Hematopoietic multipotent progenitor cell treated with erythropoietin and hydrocortisone succinate and interleukin-3 and kit ligand, for 8 days (in vitro differentiated cells): Measurements from ENCODE around the gene E2F6.

Experiments
- DNase-seq: peaks from one replicate; pipeline ENCODE4 v3.0.0-alpha.2; 2015

Gene E2F6

DNA sequence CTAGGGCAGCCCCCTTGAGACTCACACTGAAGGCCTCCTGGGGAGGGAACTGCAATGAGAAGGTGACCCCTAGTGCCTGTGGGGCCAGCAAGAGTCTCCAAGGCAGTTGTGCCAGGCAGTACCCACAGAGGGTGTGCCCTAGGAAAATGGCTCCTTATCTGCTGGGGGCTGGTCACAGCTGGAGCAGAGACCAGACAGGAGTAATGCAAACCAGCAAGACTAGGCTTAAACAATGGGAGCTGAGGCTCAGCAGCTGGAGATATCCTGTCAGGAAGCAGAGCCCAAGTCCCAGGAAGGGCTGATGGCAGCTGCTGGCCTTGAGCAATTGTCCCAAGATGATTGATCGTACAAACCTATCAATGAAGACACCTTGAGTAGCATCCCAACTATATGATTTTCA, 26.8 kb upstream of the E2F6 start:
- peak; percentile 70 for DNase-seq

DNA sequence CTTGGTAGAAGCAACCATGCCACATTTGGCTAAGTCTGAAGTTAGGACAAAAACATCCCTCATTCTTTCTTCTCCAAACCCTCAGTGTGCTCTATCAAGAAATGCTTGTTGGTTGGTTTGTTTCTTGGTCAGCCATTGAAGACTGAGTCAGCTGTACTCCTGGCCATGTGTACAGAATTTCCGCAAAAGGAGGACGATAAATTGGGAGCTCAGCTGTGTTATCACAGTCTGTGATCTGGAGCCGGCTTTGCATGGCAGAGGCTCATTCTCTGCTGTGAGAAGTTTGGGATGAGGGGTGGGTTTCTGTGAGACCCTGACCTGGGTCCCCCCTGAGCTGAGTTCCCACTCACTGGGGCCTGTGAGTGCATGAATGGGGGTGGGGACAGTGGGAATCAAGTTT, 26.3 kb upstream of the E2F6 start:
- DNase-seq: no peak

DNA sequence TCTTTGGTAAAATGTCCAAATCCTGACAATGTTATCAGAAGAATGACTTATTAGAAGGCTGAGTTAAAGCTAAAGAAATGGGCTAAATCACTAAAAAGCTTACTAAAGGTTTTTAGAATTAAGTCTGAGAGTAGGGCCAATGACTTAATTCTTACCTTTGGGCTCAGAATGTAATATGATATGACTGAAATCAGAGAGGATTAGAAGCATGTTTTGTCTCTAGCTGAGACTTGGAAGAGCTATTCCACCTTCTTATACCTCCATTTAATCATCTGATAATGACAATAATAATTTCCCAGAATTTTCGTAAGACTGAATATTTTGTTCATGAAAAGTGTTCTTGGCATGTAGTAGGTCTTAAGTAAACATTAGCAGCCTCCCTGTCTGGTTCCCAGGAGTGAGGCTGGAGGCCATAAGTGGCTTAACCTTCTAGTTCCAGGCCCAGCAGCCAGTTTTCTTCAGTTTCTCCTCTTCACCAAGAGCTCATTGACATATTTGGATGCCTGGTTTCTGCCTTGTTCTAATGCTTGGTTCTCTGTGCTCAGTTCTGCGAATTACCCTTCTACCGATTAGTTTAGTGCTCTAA, 25.5 kb upstream of the E2F6 start:
- no peak for DNase-seq

- no peak for DNase-seq
Observed at GRCh38 chr2:11490194-11490593, 24.2 kb upstream of the E2F6 start.

DNA sequence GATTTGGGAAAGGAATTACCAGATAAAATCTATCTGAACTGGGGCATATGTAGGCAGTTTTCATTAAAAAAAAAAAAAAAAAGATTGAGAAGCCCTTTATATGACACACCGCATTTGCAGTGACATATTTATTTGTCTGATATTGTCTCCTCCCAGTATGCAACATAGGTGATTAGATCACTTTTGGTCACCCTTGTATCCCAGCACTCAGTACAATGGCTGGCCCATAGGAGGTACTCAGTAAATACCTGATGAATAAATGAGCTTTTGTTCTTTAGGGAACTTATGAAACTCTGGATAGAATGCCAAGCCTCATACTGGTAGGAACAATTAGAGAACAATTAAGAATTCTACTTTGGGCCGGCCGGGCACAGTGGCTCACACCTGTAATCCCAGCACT, 22.8 kb upstream of the E2F6 start:
- DNase-seq: no peak

DNA sequence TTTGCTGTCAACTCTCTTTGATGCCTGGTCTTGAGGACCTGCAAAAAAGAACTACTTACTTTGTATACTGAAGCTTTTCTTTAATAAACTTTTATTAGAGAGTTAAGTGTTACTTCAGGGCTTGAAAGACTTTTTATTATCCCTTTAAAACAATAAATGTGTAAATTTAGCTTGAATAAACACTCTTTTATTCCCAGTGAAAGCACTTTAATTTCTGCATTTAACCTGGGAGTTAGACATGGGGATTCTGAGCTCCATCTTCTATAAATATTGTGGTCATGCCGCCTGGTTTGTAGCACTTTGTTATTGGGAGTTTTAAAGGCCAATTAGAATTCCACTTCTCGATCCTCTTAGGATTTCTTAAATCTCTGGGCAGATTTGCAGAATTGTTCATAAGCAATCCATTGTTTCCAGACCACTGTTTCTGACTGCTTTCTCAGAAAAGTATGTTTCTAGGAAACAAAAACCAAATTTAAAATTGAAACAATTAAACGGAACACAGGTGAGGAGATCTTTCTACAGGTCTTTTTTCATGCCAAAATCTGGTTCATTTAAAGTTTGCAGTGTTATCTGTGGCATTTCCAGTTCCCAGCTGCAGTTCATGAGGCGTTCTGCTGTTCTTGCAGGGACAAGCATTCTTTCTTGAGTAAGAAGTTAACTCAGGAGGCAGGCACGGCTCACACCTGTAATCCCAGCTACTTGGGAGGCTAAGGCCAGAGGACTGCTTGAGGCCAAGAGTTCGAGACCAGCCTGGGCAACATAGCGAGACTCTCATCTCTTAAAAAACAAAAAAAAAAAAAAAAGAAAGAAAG, 18.1 kb upstream of the E2F6 start:
- no peak for DNase-seq

DNA sequence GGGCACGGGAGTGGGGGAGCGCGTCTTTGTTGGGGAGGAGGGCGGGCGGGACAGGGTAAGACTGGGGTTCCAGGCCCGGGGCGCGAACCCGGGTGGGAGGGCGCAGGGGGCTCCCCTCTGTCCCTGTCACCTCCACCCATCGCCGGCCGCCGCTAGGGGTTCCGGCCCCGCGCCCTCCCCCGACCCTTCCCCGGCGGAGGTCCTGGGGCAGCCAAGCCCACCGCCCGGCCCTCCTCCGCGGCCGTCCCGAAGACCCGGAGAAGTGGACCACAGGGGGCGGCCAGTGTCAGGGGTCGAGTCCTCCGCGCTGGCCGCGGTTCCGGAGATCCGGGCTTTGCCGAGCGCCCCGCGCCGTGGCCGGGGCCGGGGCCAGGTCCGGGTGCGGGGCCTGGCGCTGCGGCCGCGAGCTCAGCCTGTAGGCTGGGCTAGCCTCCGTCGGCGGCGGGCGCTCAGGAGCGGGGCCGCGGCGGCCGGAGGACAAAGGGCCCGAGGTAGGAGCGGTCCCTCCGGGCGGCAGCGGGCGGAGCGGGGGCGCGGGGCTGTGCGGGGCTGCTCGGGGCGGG, 16.6 kb upstream of the E2F6 start:
- DNase-seq: no peak

- DNase-seq: no peak
Observed at GRCh38 chr2:11481789-11482472, 16.0 kb upstream of the E2F6 start.

DNA sequence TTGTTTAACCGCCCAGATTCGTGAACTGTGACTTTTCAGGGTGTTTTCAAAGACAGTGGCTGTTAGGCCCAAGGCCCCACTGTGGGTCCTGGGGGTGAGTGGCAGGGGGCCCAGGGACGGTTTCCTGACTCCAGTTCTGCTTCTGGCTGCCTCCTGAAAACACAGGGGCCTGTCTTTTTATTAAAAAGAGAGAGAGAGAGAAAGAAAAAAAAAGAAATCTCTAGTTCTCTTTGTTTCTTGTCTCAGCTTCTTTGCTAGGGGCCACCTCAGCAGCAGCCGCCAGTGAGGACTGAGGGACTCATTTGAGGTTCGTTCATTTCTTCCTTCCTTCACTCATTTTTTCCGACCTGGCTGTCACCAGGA, 15.4 kb upstream of the E2F6 start:
- DNase-seq: no peak

GRCh38 chr2:11480859-11481258, 14.9 kb upstream of the E2F6 start:
- DNase-seq: no peak

- DNase-seq: no peak
Observed at GRCh38 chr2:11480406-11480805, 14.4 kb upstream of the E2F6 start.

- DNase-seq: no peak
Observed at GRCh38 chr2:11478899-11479605, 13.1 kb upstream of the E2F6 start.

GRCh38 chr2:11477994-11478393, 12.0 kb upstream of the E2F6 start:
- DNase-seq: peak; percentile 88

DNA sequence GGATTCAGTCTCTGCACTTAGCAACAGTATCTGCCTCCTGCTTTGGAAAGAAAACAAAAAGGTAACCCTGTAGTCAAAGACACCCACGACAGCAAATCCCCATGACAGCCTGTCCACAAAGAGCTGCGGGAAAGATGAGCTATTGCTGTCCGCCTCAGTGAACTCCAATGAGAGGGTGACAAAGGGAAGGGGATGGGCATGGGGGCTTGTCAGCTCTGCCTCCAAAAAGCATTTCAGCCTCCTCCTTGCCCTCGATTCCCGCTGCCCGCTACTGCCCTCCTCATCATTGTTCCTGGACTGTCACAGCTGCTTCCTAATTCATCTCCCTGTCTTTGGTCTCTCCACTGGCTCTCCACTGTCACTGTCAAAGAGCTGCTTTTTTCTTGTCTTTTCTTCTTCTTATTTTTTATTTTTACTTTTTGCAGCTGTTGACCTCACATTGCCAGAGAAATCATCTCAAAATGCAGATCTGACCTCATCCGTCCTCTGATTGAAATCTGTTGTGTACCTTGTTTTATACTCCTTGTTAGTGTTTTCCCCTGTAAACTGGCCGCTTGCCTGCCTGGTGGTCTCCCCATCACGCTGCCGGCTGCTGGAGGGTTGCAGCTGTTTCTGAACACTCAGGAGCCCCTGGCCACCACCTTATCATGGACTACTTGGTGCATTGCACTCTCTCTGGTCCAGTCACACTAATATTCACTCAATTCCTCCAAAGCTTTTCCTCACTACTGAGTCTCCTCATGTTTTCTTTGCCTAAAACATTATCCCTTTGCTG, 7.9 kb upstream of the E2F6 start:
- DNase-seq: no peak

DNA sequence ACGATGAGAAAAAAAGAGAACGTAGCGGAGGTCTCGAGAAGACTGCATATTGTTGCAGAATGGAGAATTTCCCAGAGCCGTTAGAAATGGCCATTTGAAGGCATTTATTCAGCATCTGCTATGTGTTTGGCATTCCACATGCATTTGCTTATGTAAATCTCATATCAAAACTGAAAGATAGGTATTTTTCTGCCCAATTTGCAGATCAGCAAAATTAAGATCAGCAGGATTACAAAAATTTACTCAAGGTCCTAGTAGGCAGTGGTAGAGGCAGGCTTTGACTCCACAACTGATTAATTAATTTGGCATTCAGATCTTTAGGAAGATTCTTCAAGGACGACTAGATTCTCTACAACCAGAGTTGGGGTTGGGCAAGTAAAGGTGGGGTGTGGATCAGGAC, 1.8 kb upstream of the E2F6 start:
- no peak for DNase-seq

DNA sequence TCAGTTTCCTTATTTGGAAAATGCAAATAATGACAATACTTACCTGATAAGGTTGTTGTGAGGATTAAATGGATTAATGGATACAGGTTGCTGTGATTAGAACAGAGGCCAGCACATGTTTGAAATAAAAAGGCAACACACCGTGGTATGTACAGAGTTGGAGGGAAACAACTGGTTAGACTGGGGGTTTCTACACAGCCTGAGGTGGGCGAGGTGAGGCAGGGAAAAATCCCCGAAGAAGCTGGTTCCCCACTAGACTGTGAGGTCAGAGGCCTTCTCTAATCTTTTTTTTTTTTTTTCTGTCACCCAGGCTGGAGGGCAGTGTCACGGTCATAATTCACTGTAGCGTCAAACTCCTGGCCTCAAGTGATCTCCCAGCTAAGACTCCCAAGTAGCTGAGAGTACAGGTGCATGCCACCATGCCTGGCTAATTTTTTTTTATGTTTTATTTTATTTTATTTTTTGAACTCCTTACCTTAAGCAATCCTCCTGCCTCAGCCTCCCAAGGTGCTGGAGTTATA, 1.2 kb upstream of the E2F6 start:
- no peak for DNase-seq

DNA sequence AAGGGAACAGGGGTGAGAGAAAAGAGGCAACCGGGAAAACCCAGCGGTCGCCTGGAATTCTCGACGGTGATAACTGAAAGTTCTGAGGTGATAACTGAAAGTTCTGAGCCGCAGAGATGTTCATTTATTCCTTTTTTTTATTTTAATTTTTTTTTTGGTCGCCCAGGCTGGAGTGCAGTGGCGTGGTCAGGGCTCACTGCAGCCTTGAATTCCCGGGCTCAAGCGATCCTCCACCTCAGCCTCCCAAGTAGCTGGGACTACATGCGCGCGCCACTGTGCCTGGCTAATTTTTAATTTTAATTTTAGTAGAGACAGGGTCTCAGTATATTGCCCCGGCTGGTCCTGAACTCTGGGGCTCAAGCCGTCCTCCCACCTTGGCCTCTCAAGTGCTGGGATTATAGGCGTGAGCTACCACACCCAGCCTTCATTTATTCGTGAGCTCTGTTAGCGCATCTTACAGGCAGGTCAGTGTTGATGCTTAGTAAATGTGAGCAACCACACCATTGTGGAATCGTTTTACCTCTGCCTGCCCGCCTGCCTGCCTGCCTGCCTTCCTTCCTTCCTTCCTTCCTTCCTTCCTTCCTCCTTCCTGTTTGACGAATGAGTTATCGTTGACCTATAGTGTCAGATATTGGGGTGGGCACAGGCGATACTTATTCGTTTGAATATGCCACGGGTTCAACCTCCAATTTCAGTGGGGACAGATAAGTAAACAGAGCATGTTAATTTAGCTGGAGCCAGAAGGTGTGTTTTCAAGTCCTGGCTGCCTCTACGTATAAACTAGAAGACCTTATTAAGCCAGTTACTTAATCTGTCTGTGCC, 557 bp upstream of the E2F6 start:
- DNase-seq: peak; percentile 17

DNA sequence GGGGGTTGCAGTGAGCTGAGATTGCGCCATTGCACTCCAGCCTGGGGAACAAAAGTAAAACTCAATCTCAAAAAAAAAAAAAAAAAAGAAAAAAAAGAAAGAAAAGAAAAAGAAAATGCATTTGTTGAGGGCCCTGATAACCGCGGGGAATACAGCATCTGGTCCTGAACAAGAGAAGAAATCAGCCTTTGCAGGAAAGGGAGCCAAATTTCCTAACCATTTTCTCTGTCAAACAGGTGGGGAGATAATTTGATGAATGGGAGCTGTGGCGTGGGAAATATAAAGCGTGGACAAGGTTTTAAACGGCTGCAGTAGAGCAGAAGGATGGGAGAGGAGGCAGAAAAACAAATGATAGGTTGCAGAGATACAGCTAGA, 864 bp downstream of the E2F6 start:
- no peak for DNase-seq

DNA sequence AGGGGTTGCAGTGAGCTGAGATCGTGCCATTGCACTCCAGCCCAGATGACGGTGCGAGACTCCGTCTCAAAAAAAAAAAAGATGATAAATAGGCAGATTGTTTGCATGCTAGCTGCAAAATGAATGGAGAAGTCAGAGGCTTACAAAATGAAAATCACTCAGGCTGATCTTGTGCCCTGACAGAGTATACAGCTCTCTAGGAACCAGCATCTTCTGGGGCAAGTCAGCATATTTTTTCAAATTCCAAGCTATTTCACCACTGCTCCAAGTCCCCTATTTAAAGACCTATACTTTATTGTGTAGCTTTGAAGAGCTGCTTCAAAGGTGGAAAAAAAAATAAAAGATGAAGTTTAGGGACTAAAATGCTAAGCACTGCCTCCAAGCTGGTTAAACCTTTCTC, 6.1 kb downstream of the E2F6 start:
- no peak for DNase-seq

- DNase-seq: no peak
Observed at GRCh38 chr2:11458753-11459152, 7.2 kb downstream of the E2F6 start.

GRCh38 chr2:11457935-11458334, 8.0 kb downstream of the E2F6 start:
- DNase-seq: peak; percentile 30
